Testis (tissue), 3 donors: ENCODE data around the gene DLGAP5. TPM values are rescaled to one million over a fixed set of nuclear protein-coding genes. Genes with fewer than 3 reads are reported as not detected.

ENCODE experiments used
- DNase-seq: peaks from one replicate; pipeline ENCODE4 v3.0.0-alpha.2; 2019
- H3K27ac ChIP-seq, 2 donors: fragments of 200-600 bp; sonication (generic); one replicate each; pipeline ENCODE4 v1.5.1; 2019
- H3K27me3 ChIP-seq: fragments of 200-600 bp; sonication (generic); one replicate; pipeline ENCODE4 v1.5.1; 2019
- H3K36me3 ChIP-seq: fragments of 200-600 bp; sonication (generic); one replicate; pipeline ENCODE4 v1.5.1; 2017; ENCODE audit warnings: low read depth; ENCODE audit errors: missing control alignments
- H3K4me1 ChIP-seq: fragments of 200-600 bp; sonication (generic); one replicate; pipeline ENCODE4 v1.5.1; 2019
- H3K4me3 ChIP-seq, 2 donors: fragments of 200-600 bp; sonication (generic); one replicate each; pipeline ENCODE4 v1.5.1; 2017 to 2019
- H3K9me3 ChIP-seq: fragments of 200-600 bp; sonication (generic); one replicate; pipeline ENCODE4 v1.5.1; 2017
- CTCF ChIP-seq, 3 experiments: fragments of 450-650 bp in 2 of 3; fragments of 200-600 bp in 1 of 3; sonication (generic) in 1 of 3; IDR thresholded peaks; one replicate each; pipeline ENCODE4 v1.5.1; 2016 to 2019; ENCODE audit warnings: antibody characterized with exemption in 3 of 3, mild to moderate bottlenecking in 2 of 3, moderate library complexity in 1 of 3
- POLR2A ChIP-seq: fragments of 450-650 bp; IDR thresholded peaks from one replicate; pipeline ENCODE4 v1.6.1; 2017; ENCODE audit warnings: antibody characterized with exemption, mild to moderate bottlenecking, moderate library complexity
- WGBS, 2 donors: methylation state at CpG; one replicate each; pipeline ENCODE4 v1.1.5; 2018; 5-methylcytosine and 5-hydroxymethylcytosine counted together
- intact Hi-C: fragments of 100-400 bp; cut with DNase I; formaldehyde crosslinking; loops from one replicate; pipeline ENCODE4 v1.15.1; 2023; ENCODE audit warnings: low total_unique reads
- polyA plus RNA-seq: library from polyadenylated mRNA; stranded (reverse); fragments of 350-450 nt; fragmentation: Illumina TruSeq; extraction: RNeasy Lipid Tissue Mini Kit (QIAGEN cat#74804); gene quantifications from one replicate; pipeline ENCODE4 v1.2.3, GENCODE V29; 2014; ENCODE audit warnings: low read depth, low replicate concordance; ENCODE audit not compliant: insufficient read depth
- total RNA-seq, 2 donors: library from RNA; depleted of rRNA; stranded (reverse); fragments of >200 nt; gene quantifications; one replicate each; pipeline ENCODE4 v1.2.3, GENCODE V29; 2016

Gene DLGAP5
- total and polyA plus RNA-seq, 3 donors from 2014 or later = 11.2 to 17.2 (median 15.2) TPM

- H3K36me3 ChIP-seq = no peaks in the 10 kb centered on the region
- DNase-seq = no peak
- H3K27ac ChIP-seq = no peak overlapping the region
- WGBS, 2 donors = 58 to 59% methylated on average over 1 of the region's 1 CpG
- H3K27me3 ChIP-seq = no peaks in the 10 kb centered on the region
- intact Hi-C loops = no loop called here
- no peaks in the 10 kb centered on the region for H3K4me1 ChIP-seq
- H3K4me3 ChIP-seq = no peak overlapping the region
- TF ChIP-seq POLR2A (no peak), CTCF (IDR thresholded peaks at IDR 0.05) (no peak)
- no peaks in the 10 kb centered on the region for H3K9me3 ChIP-seq
These were observed 39.2 kb downstream of the DLGAP5 start for GRCh38 chr14:55152052-55152753.

GRCh38 chr14:55151601-55152000, 39.8 kb downstream of the DLGAP5 start:
- H3K36me3 ChIP-seq = no peaks in the 10 kb centered on the region
- intact Hi-C loops = no loop called here
- TF ChIP-seq POLR2A = no peak

GRCh38 chr14:55146425-55146824, 45.0 kb downstream of the DLGAP5 start:
- no peak overlapping the region for H3K27ac ChIP-seq
- intact Hi-C loops = no loop called here
- TF ChIP-seq POLR2A (no peak), CTCF (IDR thresholded peaks at IDR 0.05) (no peak)
- no peaks in the 10 kb centered on the region for H3K36me3 ChIP-seq
- no peaks in the 10 kb centered on the region for H3K9me3 ChIP-seq
- H3K4me1 ChIP-seq = no peaks in the 10 kb centered on the region
- no peak overlapping the region for H3K4me3 ChIP-seq
- WGBS, 2 donors = 76 to 81% methylated on average over 2 of the region's 2 CpGs
- H3K27me3 ChIP-seq = no peaks in the 10 kb centered on the region
- no peak for DNase-seq

More at GRCh38 chr14:55151601-55152000, 39.8 kb downstream of the DLGAP5 start:
- H3K9me3 ChIP-seq = no peaks in the 10 kb centered on the region
- no peak for DNase-seq
- H3K4me1 ChIP-seq = no peaks in the 10 kb centered on the region
- no peak overlapping the region for H3K4me3 ChIP-seq
- WGBS, 2 donors = 95 to 98% methylated on average over 1 of the region's 1 CpG
- no peaks in the 10 kb centered on the region for H3K27me3 ChIP-seq
- H3K27ac ChIP-seq = no peak overlapping the region

- DNase-seq = no peak
- peaks cover 6% of the 10 kb centered on the region for H3K4me1 ChIP-seq
- H3K27ac ChIP-seq = no peak overlapping the region
- H3K4me3 ChIP-seq = no peak overlapping the region
- no peaks in the 10 kb centered on the region for H3K36me3 ChIP-seq
- H3K9me3 ChIP-seq = no peaks in the 10 kb centered on the region
- no peak for TF ChIP-seq CTCF (IDR thresholded peaks at IDR 0.05)
- no peak for TF ChIP-seq POLR2A
- H3K27me3 ChIP-seq = no peaks in the 10 kb centered on the region
- intact Hi-C loops = no loop called here
- 80 to 82% methylated on average over 2 of the region's 2 CpGs for WGBS, 2 donors
These were observed 48.9 kb downstream of the DLGAP5 start for GRCh38 chr14:55142466-55142865.

- no peak overlapping the region for H3K27ac ChIP-seq
- H3K4me1 ChIP-seq = peaks cover 13% of the 10 kb centered on the region
- H3K36me3 ChIP-seq = no peaks in the 10 kb centered on the region
- H3K27me3 ChIP-seq = no peaks in the 10 kb centered on the region
- no peaks in the 10 kb centered on the region for H3K9me3 ChIP-seq
- no peak overlapping the region for H3K4me3 ChIP-seq
- intact Hi-C loops = no loop called here
- DNase-seq = no peak
- 89 to 94% methylated on average over 3 of the region's 3 CpGs for WGBS, 2 donors
- no peak for TF ChIP-seq POLR2A
- TF ChIP-seq CTCF (IDR thresholded peaks at IDR 0.05) = no peak
These were observed 49.6 kb downstream of the DLGAP5 start for GRCh38 chr14:55141825-55142224.
